ENCODE results near the gene LARP1B. TPM values are rescaled to one million over a fixed set of nuclear protein-coding genes. Genes with fewer than 3 reads are reported as not detected.

LARP1B gene
- total and polyA plus RNA-seq, 9 of the 15 experiments (the other 6 are each of a cell fraction or from before 2014, with no cell fraction given): 19.2 to 59.7 (median 37.9) TPM

- no peak overlapping the region for H2AFZ ChIP-seq (ENCODE audit: low read depth, low read length)
- ChIA-PET CTCF (ENCODE audit: low intra/inter-chr PET ratio) (no interaction called here), POLR2A (no interaction called here)
- no peak for ATAC-seq
- no peaks in the 10 kb centered on the region for H3K36me3 ChIP-seq (ENCODE audit: control insufficient read depth, insufficient read depth, low read length)
- in situ Hi-C loops (cut with MboI): no loop called here
- H3K9me3 ChIP-seq (replicated peaks; ENCODE audit: control insufficient read depth, insufficient read depth, low read depth, low read length): no peaks in the 10 kb centered on the region; the same call in 1 of the 2 replicates
- TF ChIP-seq MAFG (tag; conservative IDR thresholded peaks at IDR 0.05): peak; percentile 50
- TF ChIP-seq MAFF (IDR thresholded peaks at IDR 0.05; ENCODE audit: low read length): peak; percentile 51
- peak; percentile 82 for TF ChIP-seq ZNF316 (IDR thresholded peaks at IDR 0.05)
- TF ChIP-seq C11orf30 (IDR thresholded peaks at IDR 0.05; ENCODE audit: low read depth): peak; percentile 65
- no peak for TF ChIP-seq BCOR (IDR thresholded peaks at IDR 0.05)
- no peak for TF ChIP-seq ZNF121 (CRISPR knock-in tag; conservative IDR thresholded peaks at IDR 0.05)
- TF ChIP-seq HBP1 (CRISPR knock-in tag; IDR thresholded peaks at IDR 0.05): no peak
- peak; percentile 48; the same call in 1 of the 2 replicates for TF ChIP-seq MAFK (IDR thresholded peaks at IDR 0.05; ENCODE audit: low read length)
- no peak overlapping the region for H3K4me2 ChIP-seq (ENCODE audit: insufficient read depth, low read length)
- no peaks in the 10 kb centered on the region for H4K20me1 ChIP-seq (replicated peaks; ENCODE audit: control insufficient read depth, insufficient read depth, low read length)
- H3K4me1 ChIP-seq (replicated peaks in 1 of 2; ENCODE audit: control insufficient read depth in 2 of 2, insufficient read depth in 2 of 2, low read length in 2 of 2): no peaks in the 10 kb centered on the region
- no peak overlapping the region for H3K4me3 ChIP-seq
- BruUV-seq (replicated peaks): no TSS peak
- DNase-seq (ENCODE audit: extremely low read depth in 1 of 4, low spot score in 3 of 4): no peak
- FAIRE-seq: no peak
- no peak overlapping the region for H3K9ac ChIP-seq (ENCODE audit: insufficient read depth in 1 of 2, low read depth in 2 of 2, low read length in 2 of 2)
- WGBS (ENCODE audit: insufficient coverage, low coverage, missing lambda C conversion rate): 27% methylated on average over 3 of the region's 3 CpGs
- H3K27me3 ChIP-seq (ENCODE audit: control insufficient read depth in 2 of 2, insufficient read depth in 2 of 2, low read length in 2 of 2): no peaks in the 10 kb centered on the region
- no peak overlapping the region for H3K27ac ChIP-seq (ENCODE audit: extremely low read depth, low read depth, low read length)
- H3K9me1 ChIP-seq (ENCODE audit: control insufficient read depth, insufficient read depth, low read length): no peaks in the 10 kb centered on the region
- intact Hi-C loops (cut with micrococcal nuclease): no loop called here
- no peaks in the 10 kb centered on the region for H3K79me2 ChIP-seq (ENCODE audit: control insufficient read depth, insufficient read depth, low read length)
Observed at GRCh38 chr4:128234836-128235235, 173.7 kb downstream of the LARP1B start.
